Neural cell (in vitro differentiated cells): ENCODE measurements around the gene DRAM1. TPM values are rescaled to one million over a fixed set of nuclear protein-coding genes. Genes with fewer than 3 reads are reported as not detected.

ENCODE experiments used
- H2AFZ ChIP-seq: fragments of 200-600, 300-800 bp; sonication (generic), shearing (Covaris generic); 2 replicates; pipeline ENCODE4 v1.6.0; 2014; ENCODE audit warnings: low read depth, mild to moderate bottlenecking, antibody characterized with exemption, low read length, moderate library complexity
- H3F3A ChIP-seq: fragments of 200-600 bp; shearing (Covaris generic); 2 replicates; pipeline ENCODE4 v1.6.1; 2016; ENCODE audit warnings: mild to moderate bottlenecking, moderate library complexity, mixed read lengths, antibody characterized with exemption, low read length; ENCODE audit not compliant: insufficient read depth, poor library complexity, severe bottlenecking
- H3K27ac ChIP-seq: fragments of 200-600, 300-800 bp; sonication (generic), shearing (Covaris generic); 2 replicates; pipeline ENCODE4 v1.5.1; 2014; ENCODE audit warnings: mild to moderate bottlenecking, low read length, moderate library complexity
- H3K27me3 ChIP-seq: fragments of 300-800, 200-600 bp; sonication (generic), shearing (Covaris generic); 2 replicates; pipeline ENCODE4 v1.6.0; 2014; ENCODE audit warnings: mild to moderate bottlenecking, low read depth, low read length, moderate library complexity; ENCODE audit not compliant: insufficient read depth
- H3K36me3 ChIP-seq: fragments of 300-800, 200-600 bp; sonication (generic), shearing (Covaris generic); 2 replicates; pipeline ENCODE4 v1.5.1; 2014; ENCODE audit warnings: mild to moderate bottlenecking, antibody characterized with exemption, low read length, moderate library complexity; ENCODE audit not compliant: insufficient read depth
- H3K4me2 ChIP-seq: fragments of 300-800, 200-600 bp; sonication (generic), shearing (Covaris generic); 2 replicates; pipeline ENCODE4 v1.6.0; 2014; ENCODE audit warnings: mild to moderate bottlenecking, low read length
- H3K4me3 ChIP-seq: fragments of 300-800, 200-600 bp; sonication (generic), shearing (Covaris generic); 2 replicates; pipeline ENCODE4 v1.5.1; 2014; ENCODE audit warnings: mild to moderate bottlenecking, low read length, moderate library complexity
- H3K79me2 ChIP-seq: fragments of 200-600 bp; shearing (Covaris generic); replicated peaks from 2 replicates; pipeline ENCODE4 v1.6.0; 2014; ENCODE audit warnings: mild to moderate bottlenecking, low read length, moderate library complexity; ENCODE audit not compliant: insufficient read depth
- H3K9ac ChIP-seq: fragments of 300-800, 200-600 bp; sonication (generic), shearing (Covaris generic); 2 replicates; pipeline ENCODE4 v1.6.1; 2016; ENCODE audit warnings: mild to moderate bottlenecking, low read length, mixed read lengths
- H3K9me2 ChIP-seq: fragments of 200-600 bp; shearing (Covaris generic); 2 replicates; pipeline ENCODE4 v1.6.1; 2016; ENCODE audit warnings: mild to moderate bottlenecking, low read length, mixed read lengths; ENCODE audit not compliant: insufficient read depth
- H3K9me3 ChIP-seq: fragments of 200-600, 300-800 bp; sonication (generic), shearing (Covaris generic); 2 replicates; pipeline ENCODE4 v1.6.1; 2016; ENCODE audit warnings: mild to moderate bottlenecking, mixed run types, low read length, moderate library complexity, mixed read lengths
- H4K20me1 ChIP-seq: fragments of 200-600 bp; shearing (Covaris generic); 2 replicates; pipeline ENCODE4 v1.6.1; 2016; ENCODE audit warnings: mild to moderate bottlenecking, mixed run types; ENCODE audit not compliant: insufficient read depth
- CTCF ChIP-seq: fragments of 450-650 bp; IDR thresholded peaks from 2 replicates; pipeline ENCODE4 v1.5.1; 2014; ENCODE audit warnings: antibody characterized with exemption, mild to moderate bottlenecking, moderate library complexity; ENCODE audit not compliant: poor library complexity, severe bottlenecking
- EP300 ChIP-seq: fragments of 450-650 bp; conservative IDR thresholded peaks from 2 replicates; pipeline ENCODE4 v1.6.1; 2014; ENCODE audit warnings: antibody characterized with exemption, mild to moderate bottlenecking, moderate library complexity; ENCODE audit not compliant: poor library complexity, severe bottlenecking
- EZH2 ChIP-seq: fragments of 200-600, 300-800 bp; shearing (Covaris generic), sonication (generic); IDR thresholded peaks from 2 replicates; pipeline ENCODE4 v1.6.1; 2014; ENCODE audit warnings: antibody characterized with exemption, low read length, borderline replicate concordance, mild to moderate bottlenecking; ENCODE audit not compliant: insufficient read depth, poor library complexity, severe bottlenecking
- MXI1 ChIP-seq: fragments of 450-650 bp; conservative IDR thresholded peaks from 2 replicates; pipeline ENCODE4 v1.6.1; 2014; ENCODE audit warnings: antibody characterized with exemption, mild to moderate bottlenecking; ENCODE audit not compliant: poor library complexity, severe bottlenecking
- POLR2AphosphoS5 ChIP-seq: IDR thresholded peaks from 2 replicates; pipeline ENCODE4 v1.6.1; 2012
- RAD21 ChIP-seq: fragments of 450-650 bp; conservative IDR thresholded peaks from 2 replicates; pipeline ENCODE4 v1.6.1; 2014; ENCODE audit warnings: antibody characterized with exemption, mild to moderate bottlenecking, moderate library complexity
- REST ChIP-seq: IDR thresholded peaks from 2 replicates; pipeline ENCODE4 v1.6.1; 2012; ENCODE audit warnings: borderline replicate concordance
- SMC3 ChIP-seq: fragments of 450-650 bp; conservative IDR thresholded peaks from 2 replicates; pipeline ENCODE4 v1.6.1; 2014; ENCODE audit warnings: antibody characterized with exemption, mild to moderate bottlenecking, moderate library complexity; ENCODE audit not compliant: poor library complexity
- TAF1 ChIP-seq: IDR thresholded peaks from 2 replicates; pipeline ENCODE4 v1.6.1; 2012; ENCODE audit warnings: low read depth
- polyA plus RNA-seq: library from polyadenylated mRNA; depleted of rRNA; stranded (reverse); fragments of >200 nt; gene quantifications from 2 replicates; pipeline ENCODE4 v1.2.3, GENCODE V29; 2014

Gene DRAM1
- polyA plus RNA-seq, 1 donor from 2014 or later: 0.17 TPM

- Histone ChIP-seq H3K27ac (no peak overlapping the region), H3K9me2 (no peaks in the 10 kb centered on the region), H3K79me2 (no peaks in the 10 kb centered on the region), H4K20me1 (no peaks in the 10 kb centered on the region), H2AFZ (no peak overlapping the region), H3F3A (no peaks in the 10 kb centered on the region), H3K9me3 (no peaks in the 10 kb centered on the region), H3K4me3 (no peak overlapping the region), H3K9ac (no peak overlapping the region), H3K27me3 (no peaks in the 10 kb centered on the region), H3K36me3 (no peaks in the 10 kb centered on the region), H3K4me2 (no peak overlapping the region)
- TF ChIP-seq POLR2AphosphoS5 (no peak), EP300 (no peak), CTCF (no peak), MXI1 (no peak), EZH2 (no peak), REST (no peak), SMC3 (no peak), TAF1 (no peak), RAD21 (no peak)
Measured at GRCh38 chr12:101923045-101923718, 45.8 kb downstream of the DRAM1 start.

GRCh38 chr12:101924618-101925017, 47.2 kb downstream of the DRAM1 start:
- Histone ChIP-seq H3K9me3 (no peaks in the 10 kb centered on the region), H3K4me3 (no peak overlapping the region), H3K4me2 (no peak overlapping the region), H3K79me2 (no peaks in the 10 kb centered on the region), H2AFZ (no peak overlapping the region), H3K9me2 (no peaks in the 10 kb centered on the region), H4K20me1 (no peaks in the 10 kb centered on the region), H3K36me3 (no peaks in the 10 kb centered on the region), H3F3A (no peaks in the 10 kb centered on the region), H3K9ac (no peak overlapping the region), H3K27ac (no peak overlapping the region), H3K27me3 (no peaks in the 10 kb centered on the region)
- TF ChIP-seq RAD21 (no peak), TAF1 (no peak)
